Measurements from ENCODE around the gene ELP4. TPM values are rescaled to one million over a fixed set of nuclear protein-coding genes. Genes with fewer than 3 reads are reported as not detected.

The ELP4 gene
- polyA plus RNA-seq, 2 donors: 8.8 to 15.5 TPM

- Histone ChIP-seq H3K36me3 (ENCODE audit: control insufficient read depth in 2 of 2, insufficient read depth in 2 of 2, low read length in 1 of 2) (no peaks in the 10 kb centered on the region), H3K4me1 (ENCODE audit: control insufficient read depth in 2 of 2, insufficient read depth in 2 of 2, low read length in 1 of 2) (peaks cover 14 to 19% of the 10 kb centered on the region in 2 donors), H3K4me3 (ENCODE audit: low read depth in 1 of 2, low read length in 2 of 2) (no peak overlapping the region), H3K9me3 (ENCODE audit: control insufficient read depth in 2 of 2, insufficient read depth in 1 of 2, low read depth in 1 of 2, low read length in 1 of 2) (peaks cover 0 to 20% of the 10 kb centered on the region in 2 donors), H3K27me3 (ENCODE audit: control insufficient read depth in 1 of 2, insufficient read depth in 2 of 2, low read length in 2 of 2) (peaks cover 11 to 70% of the 10 kb centered on the region in 2 donors), H3K27ac (ENCODE audit: low read depth in 2 of 2, low read length in 1 of 2) (no peak overlapping the region)
- WGBS, 2 donors: 11 to 12% methylated on average over 20 to 24 of the region's 24 CpGs
These were observed 293.6 kb downstream of the ELP4 start for GRCh38 chr11:31802990-31803812.

DNA sequence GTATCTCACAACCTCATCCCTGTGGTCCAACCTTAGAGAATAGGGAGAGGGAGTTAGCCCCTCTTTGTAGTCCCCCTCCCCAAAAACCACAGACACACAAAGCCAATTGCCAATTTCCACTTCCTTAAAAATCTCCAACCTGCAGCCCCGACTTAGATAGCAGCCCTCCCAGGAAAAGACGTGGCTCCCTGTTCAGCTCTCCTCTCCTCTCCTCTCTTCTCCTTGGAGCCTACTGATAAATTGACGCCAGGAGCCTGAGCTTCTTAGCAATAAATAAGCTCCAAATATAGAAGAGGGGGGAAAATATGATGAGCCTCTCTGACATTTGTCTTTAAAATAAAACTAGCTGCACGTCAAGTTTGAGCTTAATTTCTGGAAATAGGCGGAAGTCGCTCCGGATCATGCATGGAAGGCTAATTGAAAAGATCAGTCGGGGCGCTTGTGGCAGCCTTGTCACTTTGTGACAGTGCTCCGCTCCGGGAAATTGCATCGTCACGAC, 294.3 kb downstream of the ELP4 start:
- H3K27ac ChIP-seq (ENCODE audit: low read depth in 2 of 2, low read length in 1 of 2): no peak overlapping the region
- whole genome bisulfite sequencing, 2 donors: 9 to 16% methylated on average over 13 of the region's 13 CpGs
- H3K36me3 ChIP-seq (ENCODE audit: control insufficient read depth in 2 of 2, insufficient read depth in 2 of 2, low read length in 1 of 2): no peaks in the 10 kb centered on the region
- H3K4me1 ChIP-seq (ENCODE audit: control insufficient read depth in 2 of 2, insufficient read depth in 2 of 2, low read length in 1 of 2): peaks cover 12% of the 10 kb centered on the region in 2 donors
- H3K27me3 ChIP-seq (ENCODE audit: control insufficient read depth in 1 of 2, insufficient read depth in 2 of 2, low read length in 2 of 2): peaks cover 13 to 70% of the 10 kb centered on the region in 2 donors
- no peak overlapping the region for H3K4me3 ChIP-seq (ENCODE audit: low read depth in 1 of 2, low read length in 2 of 2)
- H3K9me3 ChIP-seq (ENCODE audit: control insufficient read depth in 2 of 2, insufficient read depth in 1 of 2, low read depth in 1 of 2, low read length in 1 of 2): peaks cover 0 to 20% of the 10 kb centered on the region in 2 donors

GRCh38 chr11:31804312-31805036, 294.9 kb downstream of the ELP4 start:
- no peak overlapping the region for H3K27ac ChIP-seq (ENCODE audit: low read depth in 2 of 2, low read length in 1 of 2)
- no peaks in the 10 kb centered on the region for H3K36me3 ChIP-seq (ENCODE audit: control insufficient read depth in 2 of 2, insufficient read depth in 2 of 2, low read length in 1 of 2)
- H3K27me3 ChIP-seq (ENCODE audit: control insufficient read depth in 1 of 2, insufficient read depth in 2 of 2, low read length in 2 of 2): peaks cover 18 to 67% of the 10 kb centered on the region in 2 donors
- peak overlapping the region in 1 of 2 donors; percentile 31 for H3K4me3 ChIP-seq (ENCODE audit: low read depth in 1 of 2, low read length in 2 of 2)
- peaks cover 0 to 20% of the 10 kb centered on the region in 2 donors for H3K9me3 ChIP-seq (ENCODE audit: control insufficient read depth in 2 of 2, insufficient read depth in 1 of 2, low read depth in 1 of 2, low read length in 1 of 2)
- H3K4me1 ChIP-seq (ENCODE audit: control insufficient read depth in 2 of 2, insufficient read depth in 2 of 2, low read length in 1 of 2): peaks cover 9 to 10% of the 10 kb centered on the region in 2 donors
- WGBS, 2 donors: 7% methylated on average over 41 of the region's 41 CpGs

GRCh38 chr11:31805037-31805628, 295.6 kb downstream of the ELP4 start:
- H3K4me3 ChIP-seq (ENCODE audit: low read depth in 1 of 2, low read length in 2 of 2): peak overlapping the region in 1 of 2 donors; percentile 31
- no peak overlapping the region for H3K27ac ChIP-seq (ENCODE audit: low read depth in 2 of 2, low read length in 1 of 2)
- peaks cover 0 to 23% of the 10 kb centered on the region in 2 donors for H3K9me3 ChIP-seq (ENCODE audit: control insufficient read depth in 2 of 2, insufficient read depth in 1 of 2, low read depth in 1 of 2, low read length in 1 of 2)
- peaks cover 11 to 15% of the 10 kb centered on the region in 2 donors for H3K4me1 ChIP-seq (ENCODE audit: control insufficient read depth in 2 of 2, insufficient read depth in 2 of 2, low read length in 1 of 2)
- WGBS, 2 donors: 8 to 9% methylated on average over 51 of the region's 51 CpGs
- no peaks in the 10 kb centered on the region for H3K36me3 ChIP-seq (ENCODE audit: control insufficient read depth in 2 of 2, insufficient read depth in 2 of 2, low read length in 1 of 2)
- peaks cover 17 to 65% of the 10 kb centered on the region in 2 donors for H3K27me3 ChIP-seq (ENCODE audit: control insufficient read depth in 1 of 2, insufficient read depth in 2 of 2, low read length in 2 of 2)

DNA sequence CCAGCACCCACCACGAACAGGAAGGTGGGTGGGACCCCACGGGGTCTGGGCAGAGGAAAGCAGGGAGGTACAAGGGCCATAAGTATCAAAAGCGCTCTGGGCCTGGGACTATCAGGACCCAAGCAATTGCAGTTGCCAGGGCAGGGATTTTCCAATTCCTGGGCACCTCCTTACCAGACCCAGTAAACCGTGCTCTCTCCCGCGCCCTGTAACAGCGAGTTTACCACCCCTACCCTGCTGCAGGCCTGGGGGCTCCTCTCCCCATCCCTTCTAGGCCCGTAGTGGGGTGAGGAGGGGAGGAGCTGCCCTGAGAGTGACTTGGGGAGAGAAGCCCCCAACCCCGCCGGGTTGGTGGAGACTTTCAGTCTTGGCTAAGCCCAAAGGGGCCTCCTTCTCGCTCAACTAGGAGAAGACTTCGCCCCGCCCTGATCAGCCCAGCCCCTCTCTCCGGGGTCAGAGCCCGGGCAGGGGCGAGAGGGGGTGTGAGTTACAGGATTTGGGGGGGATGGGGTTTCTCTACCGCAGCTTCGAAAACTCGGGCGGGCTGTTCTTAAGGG, 296.1 kb downstream of the ELP4 start:
- peaks cover 0 to 20% of the 10 kb centered on the region in 2 donors for H3K9me3 ChIP-seq (ENCODE audit: control insufficient read depth in 2 of 2, insufficient read depth in 1 of 2, low read depth in 1 of 2, low read length in 1 of 2)
- 8 to 11% methylated on average over 14 to 20 of the region's 20 CpGs for WGBS, 2 donors
- no peak overlapping the region for H3K4me3 ChIP-seq (ENCODE audit: low read depth in 1 of 2, low read length in 2 of 2)

GRCh38 chr11:31806186-31806927, 296.8 kb downstream of the ELP4 start:
- peaks cover 13 to 64% of the 10 kb centered on the region in 2 donors for H3K27me3 ChIP-seq (ENCODE audit: control insufficient read depth in 1 of 2, insufficient read depth in 2 of 2, low read length in 2 of 2)
- no peaks in the 10 kb centered on the region for H3K36me3 ChIP-seq (ENCODE audit: control insufficient read depth in 2 of 2, insufficient read depth in 2 of 2, low read length in 1 of 2)
- WGBS, 2 donors: 11% methylated on average over 29 to 36 of the region's 36 CpGs
- H3K9me3 ChIP-seq (ENCODE audit: control insufficient read depth in 2 of 2, insufficient read depth in 1 of 2, low read depth in 1 of 2, low read length in 1 of 2): peaks cover 0 to 19% of the 10 kb centered on the region in 2 donors
- no peak overlapping the region for H3K4me3 ChIP-seq (ENCODE audit: low read depth in 1 of 2, low read length in 2 of 2)
- H3K4me1 ChIP-seq (ENCODE audit: control insufficient read depth in 2 of 2, insufficient read depth in 2 of 2, low read length in 1 of 2): peaks cover 16 to 20% of the 10 kb centered on the region in 2 donors
- no peak overlapping the region for H3K27ac ChIP-seq (ENCODE audit: low read depth in 2 of 2, low read length in 1 of 2)

More for the DNA sequence above, 296.1 kb downstream of the ELP4 start:
- Histone ChIP-seq H3K4me1 (ENCODE audit: control insufficient read depth in 2 of 2, insufficient read depth in 2 of 2, low read length in 1 of 2) (peaks cover 15 to 16% of the 10 kb centered on the region in 2 donors), H3K27ac (ENCODE audit: low read depth in 2 of 2, low read length in 1 of 2) (no peak overlapping the region), H3K27me3 (ENCODE audit: control insufficient read depth in 1 of 2, insufficient read depth in 2 of 2, low read length in 2 of 2) (peaks cover 13 to 62% of the 10 kb centered on the region in 2 donors), H3K36me3 (ENCODE audit: control insufficient read depth in 2 of 2, insufficient read depth in 2 of 2, low read length in 1 of 2) (no peaks in the 10 kb centered on the region)

DNA sequence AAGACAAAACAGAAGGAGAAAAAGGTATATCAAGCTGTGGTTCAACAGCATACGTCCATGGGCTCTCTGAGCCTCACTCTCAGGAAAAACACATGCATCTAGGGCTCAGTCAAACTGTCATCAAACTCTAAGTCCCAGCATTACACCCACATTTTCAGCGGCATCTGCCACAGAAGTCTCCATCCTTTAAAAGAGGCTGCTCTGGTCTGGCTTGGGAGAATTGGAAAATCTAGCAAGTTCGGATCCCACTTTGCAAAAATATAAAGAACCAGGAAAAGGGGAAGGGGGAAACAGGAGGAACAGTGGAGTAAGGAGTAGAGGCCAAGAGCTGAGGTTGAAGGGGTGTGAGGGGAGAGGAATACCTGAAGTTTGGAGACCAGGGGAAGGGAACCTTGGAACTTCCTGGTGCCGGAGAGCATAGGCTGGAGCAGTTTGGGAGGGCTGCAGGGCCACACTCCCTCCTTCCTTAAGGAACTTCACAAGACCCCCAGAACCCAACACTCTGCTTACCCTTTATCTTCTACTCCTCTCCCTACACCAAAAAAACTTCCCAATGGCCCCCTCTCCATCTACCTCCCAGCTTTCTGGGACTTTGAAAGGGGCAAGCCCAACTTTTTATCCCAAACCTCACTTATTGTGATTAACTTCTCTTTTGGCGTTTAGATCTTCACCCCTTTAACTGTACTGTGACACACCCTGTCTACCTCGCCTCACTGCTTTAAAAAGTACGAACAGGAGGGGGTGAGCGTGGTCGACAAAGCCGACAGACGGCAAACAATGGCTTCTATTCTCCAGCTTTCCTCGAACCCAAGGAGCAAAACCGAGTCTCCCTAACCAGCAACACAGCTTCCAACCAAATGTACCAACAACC, 297.6 kb downstream of the ELP4 start:
- WGBS, 2 donors: 18 to 26% methylated on average over 13 of the region's 13 CpGs
- Histone ChIP-seq H3K36me3 (ENCODE audit: control insufficient read depth in 2 of 2, insufficient read depth in 2 of 2, low read length in 1 of 2) (no peaks in the 10 kb centered on the region), H3K4me1 (ENCODE audit: control insufficient read depth in 2 of 2, insufficient read depth in 2 of 2, low read length in 1 of 2) (peaks cover 17 to 22% of the 10 kb centered on the region in 2 donors), H3K9me3 (ENCODE audit: control insufficient read depth in 2 of 2, insufficient read depth in 1 of 2, low read depth in 1 of 2, low read length in 1 of 2) (peaks cover 0 to 18% of the 10 kb centered on the region in 2 donors), H3K27me3 (ENCODE audit: control insufficient read depth in 1 of 2, insufficient read depth in 2 of 2, low read length in 2 of 2) (peaks cover 13 to 70% of the 10 kb centered on the region in 2 donors), H3K27ac (ENCODE audit: low read depth in 2 of 2, low read length in 1 of 2) (no peak overlapping the region), H3K4me3 (ENCODE audit: low read depth in 1 of 2, low read length in 2 of 2) (no peak overlapping the region)

All from esophagus (tissue), 2 donors.